SK-N-SH treated with all-trans-retinoic acid at 6 μM for 48 hours (cell line): Measurements from ENCODE around the gene B3GLCT.

Experiments
- ATAC-seq: fragments of 200-7000 bp; cut with Tn5 transposase; 3 replicates; pipeline ENCODE4 v1.9.1; 2020; ENCODE audit warnings: mild to moderate bottlenecking, moderate library complexity
- ARNTL ChIP-seq: fragments of 450-650 bp; formaldehyde crosslinking; IDR thresholded peaks from 2 replicates; pipeline ENCODE4 v1.5.0; 2020; ENCODE audit warnings: low read depth, mild to moderate bottlenecking, moderate library complexity, borderline replicate concordance
- BACH2 ChIP-seq: fragments of 250-450 bp; sonication (Bioruptor Pico); IDR thresholded peaks from 2 replicates; pipeline ENCODE4 v1.9.0; 2021; ENCODE audit warnings: mild to moderate bottlenecking, borderline replicate concordance
- CREB5 ChIP-seq: fragments of 250-450 bp; sonication (Bioruptor Pico); IDR thresholded peaks from 2 replicates; pipeline ENCODE4 v1.5.1; 2020; ENCODE audit warnings: low read depth, mild to moderate bottlenecking, moderate library complexity
- CSDC2 ChIP-seq: fragments of 250-450 bp; sonication (Bioruptor Pico); IDR thresholded peaks from 2 replicates; pipeline ENCODE4 v1.5.0; 2020; ENCODE audit warnings: mild to moderate bottlenecking, moderate library complexity
- GLIS3 ChIP-seq: fragments of 250-450 bp; sonication (Bioruptor Pico); IDR thresholded peaks from 2 replicates; pipeline ENCODE4 v1.5.0; 2020; ENCODE audit warnings: mild to moderate bottlenecking, moderate library complexity
- ISL1 ChIP-seq: fragments of 250-450 bp; sonication (Bioruptor Pico); IDR thresholded peaks from 2 replicates; pipeline ENCODE4 v2.1.2; 2022; ENCODE audit warnings: mild to moderate bottlenecking, moderate library complexity
- OSR1 ChIP-seq: fragments of 250-450 bp; sonication (Bioruptor Pico); IDR thresholded peaks from 2 replicates; pipeline ENCODE4 v1.8.0; 2022; ENCODE audit warnings: moderate library complexity, mild to moderate bottlenecking, inconsistent platforms
- PPARA ChIP-seq: fragments of 250-450 bp; sonication (Bioruptor Pico); IDR thresholded peaks from 2 replicates; pipeline ENCODE4 v1.5.0; 2020; ENCODE audit warnings: mild to moderate bottlenecking, borderline replicate concordance
- SNAI2 ChIP-seq: fragments of 250-450 bp; sonication (Bioruptor Pico); IDR thresholded peaks from 2 replicates; pipeline ENCODE4 v1.5.0; 2020; ENCODE audit warnings: mild to moderate bottlenecking, moderate library complexity
- TCF4 ChIP-seq: fragments of 250-450 bp; sonication (Bioruptor Pico); IDR thresholded peaks from 2 replicates; pipeline ENCODE4 v1.8.0; 2021; ENCODE audit warnings: mild to moderate bottlenecking, moderate library complexity, borderline replicate concordance
- TOX ChIP-seq: fragments of 250-450 bp; sonication (Bioruptor Pico); IDR thresholded peaks from 2 replicates; pipeline ENCODE4 v1.8.0; 2021; ENCODE audit warnings: mild to moderate bottlenecking, moderate library complexity, borderline replicate concordance
- ZC3H10 ChIP-seq: fragments of 250-450 bp; sonication (Bioruptor Pico); IDR thresholded peaks from 2 replicates; pipeline ENCODE4 v1.5.1; 2021; ENCODE audit warnings: mild to moderate bottlenecking, moderate library complexity
- ZFP30 ChIP-seq: fragments of 450-650 bp; formaldehyde crosslinking; IDR thresholded peaks from 2 replicates; pipeline ENCODE4 v1.5.0; 2022; ENCODE audit warnings: mild to moderate bottlenecking, moderate library complexity
- ZNF565 ChIP-seq: fragments of 450-650 bp; formaldehyde crosslinking; conservative IDR thresholded peaks from 2 replicates; pipeline ENCODE4 v1.5.0; 2020; ENCODE audit warnings: low read depth, mild to moderate bottlenecking, moderate library complexity
- ZNF70 ChIP-seq: fragments of 450-650 bp; formaldehyde crosslinking; IDR thresholded peaks from 2 replicates; pipeline ENCODE4 v1.5.0; 2020; ENCODE audit warnings: mild to moderate bottlenecking, moderate library complexity
- ZNF8 ChIP-seq: fragments of 450-650 bp; formaldehyde crosslinking; IDR thresholded peaks from 2 replicates; pipeline ENCODE4 v1.5.0; 2020; ENCODE audit warnings: mild to moderate bottlenecking, moderate library complexity
- TF ChIP-seq, protein P1 (sequence below): fragments of 250-450 bp; sonication (Bioruptor Pico); IDR thresholded peaks from 2 replicates; pipeline ENCODE4 v1.8.0; 2020; ENCODE audit warnings: mild to moderate bottlenecking, moderate library complexity, borderline replicate concordance
- TF ChIP-seq, protein P2 (sequence below): fragments of 250-450 bp; sonication (Bioruptor Pico); IDR thresholded peaks from 2 replicates; pipeline ENCODE4 v1.5.0; 2020; ENCODE audit warnings: mild to moderate bottlenecking, moderate library complexity
- TF ChIP-seq, protein P3 (sequence below): fragments of 250-450 bp; sonication (Bioruptor Pico); IDR thresholded peaks from 2 replicates; pipeline ENCODE4 v1.5.1; 2021; ENCODE audit warnings: mild to moderate bottlenecking, moderate library complexity

The B3GLCT gene

GRCh38 chr13:31172001-31172400 lies 27.8 kb upstream of the B3GLCT start (continued):
- TF ChIP-seq CREB5 (CRISPR knock-in tag), result no peak
- TF ChIP-seq, protein P1, sequence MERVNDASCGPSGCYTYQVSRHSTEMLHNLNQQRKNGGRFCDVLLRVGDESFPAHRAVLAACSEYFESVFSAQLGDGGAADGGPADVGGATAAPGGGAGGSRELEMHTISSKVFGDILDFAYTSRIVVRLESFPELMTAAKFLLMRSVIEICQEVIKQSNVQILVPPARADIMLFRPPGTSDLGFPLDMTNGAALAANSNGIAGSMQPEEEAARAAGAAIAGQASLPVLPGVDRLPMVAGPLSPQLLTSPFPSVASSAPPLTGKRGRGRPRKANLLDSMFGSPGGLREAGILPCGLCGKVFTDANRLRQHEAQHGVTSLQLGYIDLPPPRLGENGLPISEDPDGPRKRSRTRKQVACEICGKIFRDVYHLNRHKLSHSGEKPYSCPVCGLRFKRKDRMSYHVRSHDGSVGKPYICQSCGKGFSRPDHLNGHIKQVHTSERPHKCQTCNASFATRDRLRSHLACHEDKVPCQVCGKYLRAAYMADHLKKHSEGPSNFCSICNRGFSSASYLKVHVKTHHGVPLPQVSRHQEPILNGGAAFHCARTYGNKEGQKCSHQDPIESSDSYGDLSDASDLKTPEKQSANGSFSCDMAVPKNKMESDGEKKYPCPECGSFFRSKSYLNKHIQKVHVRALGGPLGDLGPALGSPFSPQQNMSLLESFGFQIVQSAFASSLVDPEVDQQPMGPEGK (CRISPR knock-in tag), result no peak
- TF ChIP-seq OSR1, result no peak
- no peak for TF ChIP-seq ZFP30 (CRISPR knock-in tag)
- TF ChIP-seq TOX (CRISPR knock-in tag), result no peak
- no peak for TF ChIP-seq PPARA
- TF ChIP-seq BACH2, result no peak
- TF ChIP-seq, all 23 proteins: peak for 0

DNA sequence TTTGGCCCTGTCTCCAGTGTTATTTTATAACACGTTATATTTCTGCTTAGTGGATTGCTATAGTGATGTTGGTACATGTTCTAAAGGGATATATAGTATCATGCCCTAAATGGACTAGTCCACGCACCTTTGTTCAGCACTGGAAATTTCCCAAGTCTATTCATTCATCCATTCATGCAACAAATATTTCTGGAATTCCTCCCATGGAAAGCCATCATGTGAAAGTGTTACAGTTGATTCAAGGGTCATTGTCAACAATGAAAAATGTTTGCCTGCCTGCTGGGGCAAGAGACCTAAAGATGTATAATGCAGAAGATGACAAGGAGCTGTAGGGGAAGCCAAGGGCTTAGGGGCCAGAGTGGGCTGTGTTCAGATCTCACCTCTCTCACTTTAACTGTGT lies 27.2 kb upstream of the B3GLCT start:
- peak; percentile 67 for ATAC-seq
- peak; percentile 54; the same call in 1 of the 2 replicates for TF ChIP-seq ISL1 (CRISPR knock-in tag)
- TF ChIP-seq, protein P2, sequence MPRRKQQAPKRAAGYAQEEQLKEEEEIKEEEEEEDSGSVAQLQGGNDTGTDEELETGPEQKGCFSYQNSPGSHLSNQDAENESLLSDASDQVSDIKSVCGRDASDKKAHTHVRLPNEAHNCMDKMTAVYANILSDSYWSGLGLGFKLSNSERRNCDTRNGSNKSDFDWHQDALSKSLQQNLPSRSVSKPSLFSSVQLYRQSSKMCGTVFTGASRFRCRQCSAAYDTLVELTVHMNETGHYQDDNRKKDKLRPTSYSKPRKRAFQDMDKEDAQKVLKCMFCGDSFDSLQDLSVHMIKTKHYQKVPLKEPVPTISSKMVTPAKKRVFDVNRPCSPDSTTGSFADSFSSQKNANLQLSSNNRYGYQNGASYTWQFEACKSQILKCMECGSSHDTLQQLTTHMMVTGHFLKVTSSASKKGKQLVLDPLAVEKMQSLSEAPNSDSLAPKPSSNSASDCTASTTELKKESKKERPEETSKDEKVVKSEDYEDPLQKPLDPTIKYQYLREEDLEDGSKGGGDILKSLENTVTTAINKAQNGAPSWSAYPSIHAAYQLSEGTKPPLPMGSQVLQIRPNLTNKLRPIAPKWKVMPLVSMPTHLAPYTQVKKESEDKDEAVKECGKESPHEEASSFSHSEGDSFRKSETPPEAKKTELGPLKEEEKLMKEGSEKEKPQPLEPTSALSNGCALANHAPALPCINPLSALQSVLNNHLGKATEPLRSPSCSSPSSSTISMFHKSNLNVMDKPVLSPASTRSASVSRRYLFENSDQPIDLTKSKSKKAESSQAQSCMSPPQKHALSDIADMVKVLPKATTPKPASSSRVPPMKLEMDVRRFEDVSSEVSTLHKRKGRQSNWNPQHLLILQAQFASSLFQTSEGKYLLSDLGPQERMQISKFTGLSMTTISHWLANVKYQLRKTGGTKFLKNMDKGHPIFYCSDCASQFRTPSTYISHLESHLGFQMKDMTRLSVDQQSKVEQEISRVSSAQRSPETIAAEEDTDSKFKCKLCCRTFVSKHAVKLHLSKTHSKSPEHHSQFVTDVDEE (CRISPR knock-in tag), result no peak
- TF ChIP-seq, protein P1 (CRISPR knock-in tag), result no peak
- TF ChIP-seq ZNF70, result no peak
- TF ChIP-seq OSR1, result no peak
- TF ChIP-seq ZNF8 (CRISPR knock-in tag), result no peak
- TF ChIP-seq GLIS3 (CRISPR knock-in tag), result no peak
- TF ChIP-seq TOX (CRISPR knock-in tag), result no peak
- peak; percentile 6; the same call in 1 of the 2 replicates for TF ChIP-seq CREB5 (CRISPR knock-in tag)
- TF ChIP-seq ZNF565 (CRISPR knock-in tag), result no peak
- no peak for TF ChIP-seq ZFP30 (CRISPR knock-in tag)

GRCh38 chr13:31174018-31174417 lies 25.8 kb upstream of the B3GLCT start:
- ATAC-seq, result peak; percentile 66
- TF ChIP-seq PPARA, result no peak
- no peak for TF ChIP-seq CSDC2 (CRISPR knock-in tag)
- TF ChIP-seq ZC3H10 (CRISPR knock-in tag), result no peak
- TF ChIP-seq TCF4 (CRISPR knock-in tag), result no peak
- TF ChIP-seq ARNTL (CRISPR knock-in tag), result no peak
- no peak for TF ChIP-seq SNAI2 (CRISPR knock-in tag)
- TF ChIP-seq, protein P3, sequence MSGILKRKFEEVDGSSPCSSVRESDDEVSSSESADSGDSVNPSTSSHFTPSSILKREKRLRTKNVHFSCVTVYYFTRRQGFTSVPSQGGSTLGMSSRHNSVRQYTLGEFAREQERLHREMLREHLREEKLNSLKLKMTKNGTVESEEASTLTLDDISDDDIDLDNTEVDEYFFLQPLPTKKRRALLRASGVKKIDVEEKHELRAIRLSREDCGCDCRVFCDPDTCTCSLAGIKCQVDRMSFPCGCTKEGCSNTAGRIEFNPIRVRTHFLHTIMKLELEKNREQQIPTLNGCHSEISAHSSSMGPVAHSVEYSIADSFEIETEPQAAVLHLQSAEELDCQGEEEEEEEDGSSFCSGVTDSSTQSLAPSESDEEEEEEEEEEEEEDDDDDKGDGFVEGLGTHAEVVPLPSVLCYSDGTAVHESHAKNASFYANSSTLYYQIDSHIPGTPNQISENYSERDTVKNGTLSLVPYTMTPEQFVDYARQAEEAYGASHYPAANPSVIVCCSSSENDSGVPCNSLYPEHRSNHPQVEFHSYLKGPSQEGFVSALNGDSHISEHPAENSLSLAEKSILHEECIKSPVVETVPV, result no peak
